OCI-LY1 (cell line): ENCODE data around the gene NHSL2.

Experiments used
- CTCF ChIP-seq: fragments of 200-600 bp; sonication (generic), shearing (Covaris generic); IDR thresholded peaks from 2 replicates; pipeline ENCODE4 v1.5.1; 2017; ENCODE audit warnings: mild to moderate bottlenecking, antibody characterized with exemption, low read length, moderate library complexity, mixed read lengths
- EZH2 ChIP-seq: fragments of 200-600 bp; sonication (generic), shearing (Covaris generic); IDR thresholded peaks from 2 replicates; pipeline ENCODE4 v1.8.0; 2017; ENCODE audit warnings: borderline replicate concordance, mixed run types, mild to moderate bottlenecking, antibody characterized with exemption, low read length, moderate library complexity, mixed read lengths

- TF ChIP-seq CTCF (no peak), EZH2 (no peak)
These were observed 214.0 kb downstream of the NHSL2 start for GRCh38 chrX:72124540-72125201.
